ENCODE results near the gene TMEM247.
"Not testable (repeated sequence)": the region's sequence is repeated elsewhere in the genome, so short reads cannot be mapped to it uniquely, and the experiment has no call there.

Gene TMEM247

DNA sequence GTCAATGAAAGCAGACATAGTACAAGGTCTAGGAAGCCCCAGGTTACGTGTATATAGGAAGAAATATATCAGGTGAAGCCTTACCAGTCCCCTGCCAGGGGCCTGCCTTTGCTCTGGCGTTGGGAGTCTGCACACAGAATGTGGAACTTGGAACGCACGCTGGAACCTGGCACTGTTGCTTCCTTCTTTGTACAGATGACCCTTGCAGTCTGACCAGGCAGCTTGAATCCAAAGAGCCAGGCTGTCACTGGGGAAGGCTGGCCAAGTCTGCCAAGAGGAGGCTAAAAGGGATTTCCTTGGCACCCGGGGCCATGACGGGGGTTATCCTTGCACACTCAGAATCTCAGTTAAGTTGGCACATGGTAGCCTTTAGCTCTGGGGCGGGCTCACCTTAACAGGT is 39.5 kb downstream of the TMEM247 start:
- DNase-seq, result no peak

GRCh38 chr2:46519265-46519664 is 39.9 kb downstream of the TMEM247 start:
- DNase-seq, result no peak

GRCh38 chr2:46520130-46520711 is 40.9 kb downstream of the TMEM247 start:
- DNase-seq, result no peak

- no peak for DNase-seq
Observed at GRCh38 chr2:46521215-46521683, 41.9 kb downstream of the TMEM247 start.

- DNase-seq, result not testable (repeated sequence)
Observed at GRCh38 chr2:46522385-46522784, 43.0 kb downstream of the TMEM247 start.

DNA sequence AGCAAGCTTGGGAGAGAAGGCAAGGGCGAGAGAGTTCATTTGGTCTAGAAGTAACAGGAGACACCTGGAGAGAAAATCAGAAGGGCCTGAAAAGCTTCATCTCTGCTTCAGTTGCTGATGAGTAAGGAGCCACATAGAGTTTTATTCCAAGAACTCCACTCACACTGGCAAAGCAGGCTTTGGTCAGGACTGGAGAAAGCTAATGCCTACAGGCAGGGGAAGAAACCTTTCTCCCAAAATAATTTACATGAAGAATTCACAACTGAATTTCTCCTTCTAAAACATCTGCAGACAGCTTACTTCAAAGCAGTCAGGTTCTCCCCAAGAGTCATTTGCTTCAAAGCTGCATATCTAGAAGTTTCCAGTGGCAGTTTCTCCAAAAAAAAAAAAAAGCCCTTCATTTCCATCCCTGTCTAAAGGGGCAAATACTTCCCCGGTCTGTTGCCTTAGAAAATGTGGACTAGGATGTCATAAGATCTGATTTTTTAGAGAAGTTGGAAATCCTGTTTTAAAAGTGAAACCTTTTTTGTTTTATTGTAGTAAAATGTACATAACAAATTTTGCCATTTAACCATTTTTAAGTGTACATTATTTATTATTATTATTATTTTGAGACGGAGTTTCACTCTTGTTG is 46.3 kb downstream of the TMEM247 start:
- no peak for DNase-seq

DNA sequence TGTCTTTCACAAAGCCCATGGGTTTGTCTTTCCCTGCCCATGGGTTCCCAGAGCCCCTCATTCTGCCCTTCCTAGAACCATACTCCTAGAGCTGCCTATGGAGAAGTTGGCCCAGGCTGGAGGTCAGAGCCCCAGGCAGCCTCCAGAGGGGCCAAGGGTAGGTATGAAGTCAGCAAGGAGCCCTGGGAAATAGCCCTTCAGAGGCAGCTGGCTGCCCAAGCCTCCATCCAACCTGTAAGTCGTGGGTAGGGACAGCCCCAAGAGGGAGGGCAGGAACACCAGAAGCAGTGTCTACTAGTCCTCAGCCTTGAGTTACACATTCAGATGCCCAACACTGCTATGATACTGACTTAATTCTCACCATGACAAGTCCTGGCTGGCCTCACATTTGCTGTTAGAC is 49.5 kb downstream of the TMEM247 start:
- DNase-seq, result no peak

GRCh38 chr2:46530639-46531038 is 51.3 kb downstream of the TMEM247 start:
- no peak for DNase-seq

- no peak for DNase-seq
Observed at GRCh38 chr2:46531863-46532262, 52.5 kb downstream of the TMEM247 start.
